ENCODE results near the gene FLNB. TPM values are rescaled to one million over a fixed set of nuclear protein-coding genes. Genes with fewer than 3 reads are reported as not detected.

Gene FLNB
- total RNA-seq, 1 experiment from 2014 or later = 241 TPM

DNA sequence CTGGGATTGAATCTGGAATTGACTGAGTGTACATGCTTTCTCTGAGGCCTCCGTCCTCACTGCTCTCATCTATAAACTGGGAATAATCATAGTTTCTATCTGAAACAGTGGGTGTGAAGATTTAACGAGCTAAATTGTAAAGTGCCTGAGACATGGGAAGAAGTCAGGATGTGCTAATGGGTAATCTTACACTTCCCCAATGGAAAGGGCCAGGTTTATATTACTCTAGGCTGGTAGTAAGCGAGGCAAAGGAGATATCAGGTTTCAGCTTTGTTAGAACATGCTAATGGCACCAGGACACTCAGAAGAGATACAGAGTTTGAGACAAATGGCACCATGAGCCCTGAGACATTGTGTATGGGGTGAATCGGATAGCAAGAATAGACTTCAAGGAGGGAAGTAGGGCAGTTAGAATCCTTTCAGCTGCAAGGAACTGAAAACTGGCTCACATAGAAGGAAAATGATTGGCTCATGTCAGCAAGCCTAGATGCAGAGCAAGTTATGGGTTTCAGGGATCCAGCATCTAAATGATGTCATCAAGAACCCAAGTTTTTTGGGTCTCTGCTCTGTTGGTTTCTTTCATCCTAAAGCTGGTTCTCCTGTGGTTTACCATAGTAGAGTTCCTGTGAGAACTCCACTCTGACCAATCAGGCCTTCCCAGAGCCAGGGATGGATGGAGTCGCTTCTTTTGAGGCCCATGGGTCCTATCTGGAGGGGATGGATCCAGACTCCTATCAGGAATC, 21.8 kb downstream of the FLNB start:
- DNase-seq (ENCODE audit: low spot score) = no peak

DNA sequence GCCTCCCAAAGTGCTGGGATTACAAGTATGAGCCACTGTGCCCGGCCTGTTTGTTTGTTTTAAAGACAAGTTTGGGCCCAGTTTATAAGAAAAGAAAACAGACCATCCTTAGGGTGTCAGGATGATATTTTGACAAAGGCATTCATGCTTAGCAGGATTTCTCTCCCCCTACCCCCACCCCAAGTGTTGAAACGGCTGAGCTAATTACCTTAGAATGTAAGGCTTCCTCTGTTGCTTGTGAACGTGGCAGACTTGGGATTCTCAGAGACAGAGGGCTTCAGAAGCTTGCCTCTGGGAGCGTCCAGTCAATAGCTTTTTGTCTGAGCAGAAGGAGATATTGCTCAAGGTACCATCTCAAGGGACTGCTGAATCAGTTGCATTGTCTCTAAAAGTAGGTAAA, 24.0 kb downstream of the FLNB start:
- DNase-seq (ENCODE audit: low spot score) = no peak

DNA sequence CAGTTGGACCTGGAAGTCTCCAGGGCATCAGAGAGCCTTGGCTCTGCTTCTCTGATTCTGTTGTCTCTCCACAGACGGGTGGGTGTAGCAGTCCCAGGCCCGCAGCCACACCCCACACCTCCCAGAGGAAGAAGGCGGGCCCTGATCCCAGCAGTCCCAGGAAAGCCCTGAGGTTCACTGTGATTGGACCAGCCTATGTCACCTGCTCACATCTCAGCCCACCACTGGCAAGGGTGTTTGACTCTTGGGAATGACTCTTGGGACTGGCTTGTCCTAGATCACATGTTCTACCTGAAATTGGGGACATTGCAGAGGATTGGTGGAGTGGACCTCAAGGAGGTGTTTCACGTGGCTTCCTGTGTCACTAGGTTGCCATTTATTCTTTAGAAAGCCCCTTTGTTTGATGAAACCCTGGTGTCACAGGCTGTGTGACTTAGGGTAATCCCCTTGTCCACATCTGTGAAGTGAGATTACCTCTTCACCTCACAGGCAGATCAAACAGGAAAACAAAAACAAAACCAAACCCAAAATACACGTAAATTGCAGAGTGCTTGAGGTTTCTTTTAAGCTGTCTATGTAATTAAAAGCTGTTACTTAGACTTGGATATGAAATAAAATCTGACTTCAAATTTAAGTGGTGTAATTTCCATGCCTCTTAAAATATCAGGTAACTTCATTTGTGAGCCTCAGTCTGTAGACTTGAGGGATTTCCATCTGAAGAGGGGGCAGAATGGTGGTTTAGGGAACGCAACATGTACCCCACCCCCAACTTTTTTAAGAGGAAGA, 26.7 kb downstream of the FLNB start:
- no peak for DNase-seq (ENCODE audit: low spot score)

DNA sequence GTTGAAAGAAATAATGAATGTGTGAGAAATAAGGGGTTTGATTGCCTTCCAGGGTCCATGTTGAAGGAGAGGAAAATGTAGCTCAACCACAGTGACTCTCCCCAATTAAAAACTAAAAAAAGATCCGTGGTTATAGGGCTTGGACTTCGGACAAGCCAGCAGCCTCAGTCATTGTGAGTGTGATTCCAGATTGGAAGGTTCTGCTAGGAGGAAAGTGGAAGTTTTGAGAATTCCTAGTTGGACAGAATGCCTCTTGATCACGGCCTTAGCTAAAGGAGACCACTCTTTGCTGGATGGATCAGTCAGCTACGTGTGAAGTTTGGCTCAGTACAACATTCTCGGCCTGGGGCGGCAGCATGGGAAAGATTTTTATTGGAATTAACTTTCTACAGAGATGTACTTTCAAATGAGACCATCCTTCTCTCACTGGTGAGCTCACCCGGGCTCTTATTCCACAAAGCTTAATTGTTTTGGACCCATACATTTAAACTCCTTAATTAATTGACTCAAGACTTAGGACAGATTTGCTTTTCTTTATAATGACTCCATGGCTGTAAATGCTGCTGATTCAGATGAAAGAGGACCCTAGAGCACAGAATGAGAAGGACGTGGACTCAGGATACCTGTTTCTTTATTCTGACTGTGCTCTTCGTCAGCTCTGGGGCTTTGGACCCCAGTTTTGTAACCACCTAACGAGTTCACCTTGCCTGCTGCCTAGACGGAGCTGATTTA, 27.5 kb downstream of the FLNB start:
- no peak for DNase-seq (ENCODE audit: low spot score)

- DNase-seq (ENCODE audit: low spot score) = no peak
These were observed 28.2 kb downstream of the FLNB start for GRCh38 chr3:58036293-58037032.

- no peak for DNase-seq (ENCODE audit: low spot score)
These were observed 29.1 kb downstream of the FLNB start for GRCh38 chr3:58037141-58037910.

DNA sequence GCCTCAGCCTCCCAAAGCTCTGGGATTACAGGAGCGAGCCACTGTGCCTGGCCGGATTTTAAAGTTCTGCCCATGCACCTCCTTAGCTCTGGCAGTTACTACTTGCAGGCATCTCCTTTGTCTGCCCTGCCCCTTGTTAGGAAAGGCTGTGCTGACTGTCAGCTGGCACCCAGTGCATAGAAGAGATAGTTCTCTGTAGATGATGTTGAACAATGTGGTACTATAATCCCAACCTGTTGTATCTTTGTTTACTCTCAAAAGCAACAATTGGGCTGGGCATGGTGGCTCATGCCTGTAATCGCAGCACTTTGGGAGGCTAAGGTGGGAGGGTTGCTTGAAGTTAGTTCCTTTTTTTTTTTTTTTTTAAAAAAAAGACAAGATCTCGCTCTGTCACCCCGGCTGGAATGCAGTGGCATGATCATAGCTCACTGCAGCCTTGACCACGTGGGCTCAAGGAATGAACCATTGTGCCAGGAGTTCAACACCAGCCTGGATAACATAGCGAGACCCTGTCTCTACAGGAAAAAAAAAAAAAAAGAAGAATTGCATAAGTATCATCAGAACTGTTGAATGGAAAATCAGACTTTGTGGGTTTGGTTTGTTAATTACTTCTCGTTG, 30.6 kb downstream of the FLNB start:
- no peak for DNase-seq (ENCODE audit: low spot score)

DNA sequence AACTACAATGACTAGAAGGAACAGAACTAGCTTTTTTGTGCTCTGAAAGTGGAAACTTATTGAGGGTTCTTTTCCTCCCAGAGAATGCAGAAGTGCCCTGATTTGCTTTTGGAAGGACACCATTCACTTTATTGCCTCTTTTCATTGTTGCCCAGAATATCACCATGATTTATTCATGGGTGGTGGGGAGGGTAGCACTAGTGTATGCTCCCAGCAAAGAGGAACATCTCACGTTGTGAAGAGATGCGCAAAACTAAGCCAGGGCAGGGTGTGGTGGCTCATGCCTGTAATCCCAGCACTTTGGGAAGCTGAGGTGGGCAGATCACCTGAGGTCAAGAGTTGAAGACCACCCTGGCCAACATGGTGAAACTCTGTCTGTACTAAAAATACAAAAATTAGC, 31.4 kb downstream of the FLNB start:
- DNase-seq (ENCODE audit: low spot score) = no peak

DNA sequence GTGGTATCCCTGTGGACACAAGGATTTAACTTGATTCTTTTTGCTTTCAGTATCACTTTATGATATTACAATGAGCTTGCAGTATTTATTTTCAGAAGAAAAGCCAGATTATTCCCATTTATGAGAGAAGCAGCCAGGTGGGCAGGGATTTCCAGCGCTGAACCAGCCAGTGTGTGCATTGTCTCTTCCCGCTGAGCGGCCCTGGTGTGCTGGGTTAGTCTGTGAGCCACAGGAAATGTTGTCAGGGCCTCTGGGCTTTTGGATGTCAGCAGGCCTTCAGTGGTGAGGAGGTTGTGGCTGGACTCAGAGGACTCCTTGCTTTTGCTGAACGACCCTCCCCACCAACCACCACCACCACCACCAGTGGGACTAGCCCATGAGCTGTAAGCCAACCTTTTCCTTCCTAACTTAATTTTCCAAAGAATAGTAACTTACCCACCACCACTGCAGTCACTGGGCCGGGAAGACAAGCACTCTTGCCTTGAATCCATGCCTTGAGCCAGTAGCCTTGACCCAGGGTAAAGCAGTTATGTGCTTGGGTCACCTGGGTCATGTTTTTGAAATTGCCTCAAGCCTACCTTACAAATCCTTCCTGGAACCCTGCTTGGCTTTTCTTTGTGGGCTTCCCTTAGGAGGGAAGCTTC, 33.1 kb downstream of the FLNB start:
- no peak for DNase-seq (ENCODE audit: low spot score)

DNA sequence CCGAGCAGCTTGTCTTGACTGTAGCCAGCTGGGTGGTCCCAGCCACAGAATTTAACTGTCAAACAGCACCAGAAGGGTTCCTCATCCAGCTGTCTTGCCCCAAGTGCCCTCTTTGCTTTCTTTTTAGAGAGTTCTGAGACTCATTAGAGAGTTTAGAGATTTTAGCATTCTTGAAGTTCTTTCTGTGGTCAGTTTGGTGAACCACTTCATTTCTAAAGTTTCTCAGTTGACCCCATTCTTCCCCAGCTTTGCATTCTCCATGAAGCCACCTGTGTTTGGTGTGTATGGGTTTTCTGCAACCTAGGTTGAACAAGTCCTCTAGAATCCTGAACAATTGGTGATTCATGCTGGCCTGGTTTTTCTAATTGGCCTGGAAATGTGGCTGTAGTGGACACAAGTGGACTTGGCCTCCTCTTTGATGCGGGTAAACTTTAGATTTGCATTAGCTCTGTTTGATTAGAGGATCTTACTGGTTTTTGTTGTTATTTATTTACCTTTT, 33.7 kb downstream of the FLNB start:
- no peak for DNase-seq (ENCODE audit: low spot score)

- no peak for DNase-seq (ENCODE audit: low spot score)
These were observed 34.9 kb downstream of the FLNB start for GRCh38 chr3:58042947-58043707.

DNA sequence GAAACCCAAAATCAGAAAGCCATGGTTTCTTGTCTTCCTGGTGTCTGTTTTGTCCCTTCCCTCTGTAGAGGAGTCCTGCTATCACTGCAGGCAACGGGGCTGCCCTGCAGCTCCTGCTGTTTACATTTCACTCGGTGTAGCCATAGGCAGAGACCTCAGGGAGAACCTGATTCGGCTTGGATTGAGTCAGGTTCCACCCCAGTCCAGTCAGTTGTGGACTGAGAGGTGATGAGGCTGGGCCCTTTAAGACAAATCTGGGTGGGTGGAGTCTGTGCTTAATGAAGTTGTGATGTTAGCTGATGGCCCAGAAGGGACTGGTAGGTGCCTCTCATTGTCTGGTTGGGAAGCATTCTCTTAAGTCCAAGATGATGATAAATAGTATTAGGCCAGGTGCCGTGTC, 35.7 kb downstream of the FLNB start:
- no peak for DNase-seq (ENCODE audit: low spot score)

- no peak for DNase-seq (ENCODE audit: low spot score)
These were observed 36.7 kb downstream of the FLNB start for GRCh38 chr3:58044691-58045483.

- DNase-seq (ENCODE audit: low spot score) = no peak
These were observed 39.6 kb downstream of the FLNB start for GRCh38 chr3:58047826-58048225.

DNA sequence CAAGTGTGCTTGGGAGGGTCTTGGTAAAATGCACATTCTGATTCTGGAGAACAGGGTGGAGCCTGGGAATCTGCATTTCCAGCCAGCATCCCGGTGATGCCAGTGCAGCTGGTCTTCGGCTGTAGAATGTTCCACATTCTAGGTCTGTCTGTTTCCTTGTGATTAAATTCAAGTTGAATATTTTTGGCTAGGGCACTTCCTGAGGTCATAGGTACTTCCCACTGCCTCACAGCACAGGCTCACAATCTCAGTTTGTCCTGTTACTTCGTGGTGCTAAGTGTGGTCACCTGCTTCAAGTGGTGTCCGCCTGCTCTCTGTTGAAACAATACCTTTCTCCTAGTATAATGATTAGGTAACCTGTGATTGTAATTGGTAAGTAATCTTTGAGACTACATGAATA, 40.1 kb downstream of the FLNB start:
- DNase-seq (ENCODE audit: low spot score) = no peak

- DNase-seq (ENCODE audit: low spot score) = peak; percentile 86
These were observed 41.0 kb downstream of the FLNB start for GRCh38 chr3:58049143-58049785.

DNA sequence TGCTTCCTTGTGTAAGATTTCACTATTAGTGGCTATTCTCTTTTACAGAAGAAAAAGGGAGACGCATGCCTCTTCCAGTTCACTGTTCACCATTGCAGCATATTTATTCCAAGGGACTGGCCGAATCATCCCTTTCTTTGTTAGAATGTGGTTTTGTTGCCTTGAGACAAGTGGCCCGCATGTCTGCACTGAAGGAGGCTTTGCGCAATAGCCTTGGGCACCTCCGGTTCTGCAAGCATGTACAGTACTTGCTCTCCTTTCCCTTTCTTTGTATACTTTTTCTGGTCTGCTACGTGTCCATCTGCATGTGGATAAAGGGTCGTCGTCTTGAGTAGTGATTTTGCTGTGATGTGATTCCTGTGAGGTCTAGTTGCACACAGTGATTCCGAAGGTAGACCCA, 43.0 kb downstream of the FLNB start:
- DNase-seq (ENCODE audit: low spot score) = peak; percentile 28

Measured in HT-29 (cell line).